IMR-90 (cell line): ENCODE measurements around the gene ZNF451. TPM values are rescaled to one million over a fixed set of nuclear protein-coding genes. Genes with fewer than 3 reads are reported as not detected.

Experiments
- ATAC-seq: fragments of 200-7000 bp; cut with Tn5 transposase; 2 replicates; pipeline ENCODE4 v1.9.1; 2020; ENCODE audit warnings: low read depth, mild to moderate bottlenecking, moderate library complexity
- BruUV-seq: library from RNA; stranded (reverse); fragments of 400-500 nt; replicated peaks from 2 replicates; lab custom pipeline; 2021; lab: Mats Ljungman, UMichigan
- CTCF ChIA-PET: fragments of 300-600 bp; formaldehyde crosslinking; extraction: SDS; loops from one replicate; lab custom pipeline; 2021; ENCODE audit warnings: antibody characterized with exemption; lab: Yijun Ruan, JAX
- POLR2A ChIA-PET: fragments of 300-600 bp; sonication (Branson Sonifier 250); formaldehyde crosslinking; loops from one replicate; lab custom pipeline; 2022; ENCODE audit warnings: antibody characterized with exemption; ENCODE audit not compliant: unreplicated experiment; lab: Charles Lee
- DNase-seq: peaks from one replicate; pipeline ENCODE4 v3.0.0; 2013
- H2AFZ ChIP-seq: replicated peaks from 2 replicates; pipeline ENCODE3; 2013; ENCODE audit warnings: low read length, mild to moderate bottlenecking; ENCODE audit not compliant: poor library complexity
- H2AK5ac ChIP-seq: 2 replicates; pipeline ENCODE4 v1.6.1; 2013; ENCODE audit warnings: low read depth, low read length, inconsistent platforms
- H2AK9ac ChIP-seq: replicated peaks from 2 replicates; pipeline ENCODE3; 2013; ENCODE audit warnings: mild to moderate bottlenecking, low read depth, low read length, moderate library complexity; ENCODE audit not compliant: poor library complexity
- H2BK120ac ChIP-seq: 2 replicates; pipeline ENCODE4 v1.6.1; 2013; ENCODE audit warnings: low read depth, low read length, inconsistent platforms
- H2BK15ac ChIP-seq: 3 replicates; pipeline ENCODE4 v1.6.1; 2013; ENCODE audit warnings: low read depth, low read length, inconsistent platforms
- H2BK20ac ChIP-seq: 2 replicates; pipeline ENCODE4 v1.6.1; 2013; ENCODE audit warnings: low read depth, mild to moderate bottlenecking, inconsistent platforms, low read length, moderate library complexity
- H2BK5ac ChIP-seq: 2 replicates; pipeline ENCODE4 v1.6.1; 2013; ENCODE audit warnings: mild to moderate bottlenecking, low read depth, low read length, inconsistent platforms; ENCODE audit not compliant: poor library complexity, severe bottlenecking
- H3K14ac ChIP-seq: replicated peaks from 2 replicates; pipeline ENCODE4 v1.6.1; 2013; ENCODE audit warnings: low read depth, low read length, inconsistent platforms
- H3K18ac ChIP-seq: 2 replicates; pipeline ENCODE4 v1.6.1; 2013; ENCODE audit warnings: low read depth, low read length, control low read depth
- H3K23ac ChIP-seq: 2 replicates; pipeline ENCODE4 v1.6.1; 2013; ENCODE audit warnings: low read depth, low read length, inconsistent platforms
- H3K27ac ChIP-seq: 2 replicates; pipeline ENCODE4 v1.5.1; 2013; ENCODE audit warnings: mild to moderate bottlenecking, control low read depth, low read length; ENCODE audit not compliant: insufficient read depth
- H3K27me3 ChIP-seq: 2 replicates; pipeline ENCODE4 v1.6.1; 2013; ENCODE audit warnings: low read length; ENCODE audit not compliant: control insufficient read depth, insufficient read depth
- H3K36me3 ChIP-seq: 2 replicates; pipeline ENCODE4 v1.6.1; 2013; ENCODE audit warnings: low read length, mixed read lengths; ENCODE audit not compliant: control insufficient read depth, insufficient read depth
- H3K4ac ChIP-seq: 2 replicates; pipeline ENCODE4 v1.6.1; 2013; ENCODE audit warnings: low read depth, low read length, inconsistent platforms
- H3K4me1 ChIP-seq: 2 replicates; pipeline ENCODE4 v1.6.1; 2013; ENCODE audit warnings: low read length, mixed read lengths; ENCODE audit not compliant: control insufficient read depth, insufficient read depth
- H3K4me2 ChIP-seq: 2 replicates; pipeline ENCODE4 v1.6.1; 2013; ENCODE audit warnings: low read depth, mild to moderate bottlenecking, control low read depth, low read length, moderate library complexity
- H3K4me3 ChIP-seq: 2 replicates; pipeline ENCODE4 v1.5.1; 2013; ENCODE audit warnings: low read depth, mild to moderate bottlenecking, control low read depth, low read length, moderate library complexity; ENCODE audit not compliant: insufficient read depth
- H3K56ac ChIP-seq: 2 replicates; pipeline ENCODE4 v1.6.1; 2013; ENCODE audit warnings: low read length, inconsistent platforms; ENCODE audit not compliant: insufficient read depth; ENCODE audit errors: extremely low read depth
- H3K79me1 ChIP-seq, 2 experiments: 2 replicates each; pipeline ENCODE4 v1.6.1; 2013; ENCODE audit warnings: low read length in 2 of 2, inconsistent platforms in 1 of 2, low read depth in 1 of 2
- H3K9ac ChIP-seq: 2 replicates; pipeline ENCODE4 v1.6.1; 2013; ENCODE audit warnings: low read depth, low read length, control low read depth
- H3K9me1 ChIP-seq: 2 replicates; pipeline ENCODE4 v1.6.1; 2013; ENCODE audit warnings: low read length, inconsistent platforms; ENCODE audit not compliant: insufficient read depth
- H3K9me3 ChIP-seq: 2 replicates; pipeline ENCODE4 v1.6.1; 2013; ENCODE audit warnings: low read length; ENCODE audit not compliant: control insufficient read depth, insufficient read depth
- H4K20me1 ChIP-seq: 2 replicates; pipeline ENCODE4 v1.6.1; 2013; ENCODE audit warnings: low read length, inconsistent platforms; ENCODE audit not compliant: insufficient read depth
- H4K5ac ChIP-seq: 2 replicates; pipeline ENCODE4 v1.6.1; 2013; ENCODE audit warnings: mild to moderate bottlenecking, low read depth, low read length, control low read depth
- H4K8ac ChIP-seq, 2 experiments: 2 replicates each; pipeline ENCODE4 v1.6.1; 2013; ENCODE audit warnings: low read depth in 2 of 2, low read length in 2 of 2, control low read depth in 1 of 2, inconsistent platforms in 1 of 2
- H4K91ac ChIP-seq: 2 replicates; pipeline ENCODE4 v1.6.1; 2013; ENCODE audit warnings: low read depth, low read length, inconsistent platforms; ENCODE audit not compliant: insufficient read depth
- BHLHE40 ChIP-seq: fragments of 150-350 bp; IDR thresholded peaks from 2 replicates; pipeline ENCODE4 v1.6.1; 2016; ENCODE audit warnings: mild to moderate bottlenecking, low read depth, low read length
- CHD1 ChIP-seq: IDR thresholded peaks from 2 replicates; pipeline ENCODE4 v1.6.1; 2012; ENCODE audit warnings: low read depth, low read length, improper control_type of control experiment
- FOS ChIP-seq: fragments of 150-350 bp; IDR thresholded peaks from 2 replicates; pipeline ENCODE4 v1.6.1; 2016; ENCODE audit warnings: low read depth, low read length
- RAD21 ChIP-seq: IDR thresholded peaks from 2 replicates; pipeline ENCODE4 v1.6.1; 2012; ENCODE audit warnings: low read length, improper control_type of control experiment
- RCOR1 ChIP-seq: IDR thresholded peaks from 2 replicates; pipeline ENCODE4 v1.6.1; 2012; ENCODE audit warnings: mild to moderate bottlenecking, low read length, improper control_type of control experiment; ENCODE audit not compliant: insufficient replicate concordance
- WGBS, 2 experiments: methylation state at CpG; one replicate each; pipeline versions ENCODE4 v1.1.5 to v1.1.7; 2013; ENCODE audit warnings: missing lambda C conversion rate in 2 of 2; ENCODE audit not compliant: insufficient read length in 1 of 2; ENCODE audit errors: extremely low coverage in 2 of 2; 5-methylcytosine and 5-hydroxymethylcytosine counted together
- dilution Hi-C: fragments of 300-500 bp; cut with HindIII; formaldehyde crosslinking; loops from one replicate; pipeline ENCODE4 v1.14.3; 2018; ENCODE audit warnings: low sequenced_read_pairs; ENCODE audit not compliant: unreplicated experiment
- in situ Hi-C: fragments of 300-500 bp; cut with MboI; formaldehyde crosslinking; loops from 3 replicates; pipeline ENCODE4 v1.14.3; 2019; ENCODE audit warnings: low sequenced_read_pairs, inconsistent platforms, mixed read lengths
- intact Hi-C: fragments of 100-400 bp; cut with micrococcal nuclease; formaldehyde crosslinking; loops from 2 replicates; pipeline ENCODE4 v1.10.0; 2022
- polyA plus RNA-seq, 3 experiments: library from polyadenylated mRNA; depleted of rRNA; stranded (reverse); fragments of >200 nt; gene quantifications; 2 replicates each; pipeline ENCODE4 v1.2.3, GENCODE V29; 2012; ENCODE audit warnings: low replicate concordance in 1 of 3
- total RNA-seq: library from RNA; depleted of rRNA; stranded (reverse); fragments of >200 nt; gene quantifications from 2 replicates; pipeline ENCODE4 v1.2.3, GENCODE V29; 2012

ZNF451 gene
- total and polyA plus RNA-seq, 2 of the 4 experiments (the other 2 are of a cell fraction): 10.0 to 48.6 TPM

GRCh38 chr6:57163956-57164355 is 74.0 kb downstream of the ZNF451 start:
- Histone ChIP-seq H3K4me3 (no peak overlapping the region), H3K14ac (no peak overlapping the region), H3K56ac (no peak overlapping the region), H3K9me3 (peaks cover 6% of the 10 kb centered on the region), H2BK120ac (no peak overlapping the region), H2BK15ac (no peak overlapping the region), H3K27ac (no peak overlapping the region), H3K9me1 (no peaks in the 10 kb centered on the region), H3K4ac (no peak overlapping the region), H2AK5ac (no peak overlapping the region), H3K27me3 (no peaks in the 10 kb centered on the region), H2AFZ (no peak overlapping the region), H3K4me1 (peaks cover 11% of the 10 kb centered on the region), H2BK5ac (no peak overlapping the region), H4K8ac (no peak overlapping the region), H4K20me1 (0 out of 2 replicates have a peak, but pooled peaks cover 3% of the 10 kb centered on the region), H3K36me3 (peaks cover 3% of the 10 kb centered on the region), H3K23ac (no peak overlapping the region), H3K79me1 (peaks cover 0 to 5% of the 10 kb centered on the region in 2 experiments; a peak in 1 of 4 replicates), H2BK20ac (no peak overlapping the region), H3K4me2 (no peak overlapping the region), H2AK9ac (no peak overlapping the region), H4K5ac (no peak overlapping the region; the same call in 1 of the 2 replicates), H3K9ac (no peak overlapping the region), H4K91ac (no peak overlapping the region), H3K18ac (no peak overlapping the region; the same call in 1 of the 2 replicates)
- POLR2A ChIA-PET: no interaction called here
- no peak for TF ChIP-seq RAD21
- no peak for TF ChIP-seq FOS
- TF ChIP-seq CHD1: no peak
- no peak for TF ChIP-seq BHLHE40
- no peak for TF ChIP-seq RCOR1
- intact Hi-C loops: no loop called here
- in situ Hi-C loops: no loop called here
- DNase-seq (no peak), ATAC-seq (no peak)
- dilution Hi-C loops: no loop called here
- no CpG with 5 or more reads among the region's 2 CpGs for WGBS, 2 experiments
- CTCF ChIA-PET: interaction anchor here (0.6 kb wide), 1 partner anchor 109 kb away, joined by 3 read pairs; no protein-coding TSS in a partner anchor
- BruUV-seq: no TSS peak
